Gastrocnemius medialis (tissue), 4 donors: ENCODE measurements around the gene AMY1B. TPM values are rescaled to one million over a fixed set of nuclear protein-coding genes. Genes with fewer than 3 reads are reported as not detected.
"Not testable (repeated sequence)": the region's sequence is repeated elsewhere in the genome, so short reads cannot be mapped to it uniquely, and the experiment has no call there.

Experiments
- ATAC-seq, 2 donors: fragments of 150-250 bp; one replicate each; pipeline ENCODE4 v1.9.1; 2016
- DNase-seq, 2 donors: peaks; one replicate each; pipeline ENCODE4 v3.0.0-alpha.2; 2019
- H3K27ac ChIP-seq, 4 donors: fragments of 200-600 bp; sonication (generic); 1 replicate in 1 of 4; 2 replicates in 3 of 4; pipeline ENCODE4 v1.5.1; 2016 to 2018; ENCODE audit warnings: mild to moderate bottlenecking in 2 of 4, moderate library complexity in 1 of 4
- H3K27me3 ChIP-seq, 3 donors: fragments of 200-600 bp; sonication (generic) in 2 of 3; 1 replicate in 1 of 3; 2 replicates in 2 of 3; pipeline versions ENCODE4 v1.5.1 to v1.6.0; 2016 to 2019; ENCODE audit warnings: mild to moderate bottlenecking in 1 of 3, moderate library complexity in 1 of 3
- H3K36me3 ChIP-seq, 2 donors: fragments of 200-600 bp; sonication (generic) in 1 of 2; one replicate each; pipeline ENCODE4 v1.5.1; 2017 to 2018
- H3K4me1 ChIP-seq, 2 donors: fragments of 200-600 bp; sonication (generic) in 1 of 2; one replicate each; pipeline ENCODE4 v1.5.1; 2016 to 2017; ENCODE audit warnings: mild to moderate bottlenecking in 2 of 2
- H3K4me3 ChIP-seq, 4 donors: fragments of 200-600 bp; sonication (generic) in 3 of 4; 1 replicate in 1 of 4; 2 replicates in 3 of 4; pipeline ENCODE4 v1.5.1; 2016 to 2019; ENCODE audit warnings: mild to moderate bottlenecking in 2 of 4
- H3K9me3 ChIP-seq, 3 donors: fragments of 200-600 bp; sonication (generic) in 2 of 3; 1 replicate in 1 of 3; 2 replicates in 2 of 3; pipeline ENCODE4 v1.5.1; 2016 to 2019
- in situ Hi-C, 4 donors: fragments of 200-750 bp; cut with MboI; loops; one replicate each; pipeline versions ENCODE4 v1.15.0 to v1.8.0; 2017; ENCODE audit warnings: low sequenced_read_pairs in 4 of 4
- intact Hi-C: fragments of 100-400 bp; cut with DNase I; formaldehyde crosslinking; loops from one replicate; pipeline ENCODE4 v1.15.1; 2023; ENCODE audit warnings: low total_unique reads
- total RNA-seq, 4 donors: library from RNA; depleted of rRNA; stranded (reverse); fragments of >200 nt; gene quantifications; one replicate each; pipeline versions ENCODE4 v1.1.0 to v1.2.3, GENCODE V29; 2016

AMY1B gene
- total RNA-seq, result not detected

DNA sequence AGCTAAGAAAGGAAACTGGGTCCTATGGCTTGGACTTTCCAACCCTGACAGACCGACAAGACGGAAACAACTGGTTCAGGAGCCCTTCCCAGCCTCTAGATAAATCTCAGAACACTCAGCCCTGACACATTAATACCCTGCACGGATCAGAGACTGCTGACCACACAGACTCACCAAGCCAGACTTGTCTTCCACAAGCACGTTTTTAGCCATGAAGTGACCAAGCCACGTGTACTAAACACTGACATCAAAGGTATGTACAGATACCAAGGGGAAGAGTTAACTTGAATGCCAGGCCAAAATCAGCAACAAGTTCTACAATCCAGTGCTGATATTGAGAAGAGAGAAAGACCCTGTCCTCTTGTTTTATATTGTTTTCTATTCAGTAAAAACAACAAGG is at the start of gene AMY1B:
Gene AMY1B (minus strand): TSS at position 101 of the 400 bp plus-strand sequence. CDS start 571 bp downstream, outside the sequence.
- intact Hi-C loops, H3K27ac ChIP-seq, H3K27me3 ChIP-seq, in situ Hi-C loops, H3K4me1 ChIP-seq, H3K9me3 ChIP-seq, DNase-seq, H3K4me3 ChIP-seq, ATAC-seq, H3K36me3 ChIP-seq: not testable (repeated sequence)

DNA sequence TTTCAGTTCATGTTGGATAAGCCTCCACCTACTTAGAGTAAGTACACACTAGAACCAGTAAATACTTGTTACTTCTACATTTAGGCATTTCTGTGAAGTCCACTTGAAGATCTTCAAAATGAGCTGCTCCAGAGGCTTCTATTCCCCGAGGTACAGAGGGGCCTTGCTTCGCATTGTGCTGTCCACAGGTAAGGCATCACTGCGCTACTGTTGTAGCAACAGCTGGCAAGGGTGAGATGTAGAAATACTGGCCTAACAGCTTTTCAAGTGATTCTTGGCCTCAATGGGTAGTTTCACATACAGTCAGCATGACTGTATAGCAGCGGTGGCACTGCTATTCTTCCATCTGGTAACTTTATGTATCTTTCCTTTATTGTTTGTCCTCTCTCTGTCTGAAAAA is 49.0 kb upstream of the AMY1B start:
- ATAC-seq, intact Hi-C loops, H3K4me3 ChIP-seq, H3K27ac ChIP-seq, in situ Hi-C loops, H3K36me3 ChIP-seq, H3K4me1 ChIP-seq, H3K9me3 ChIP-seq, H3K27me3 ChIP-seq, DNase-seq: not testable (repeated sequence)

DNA sequence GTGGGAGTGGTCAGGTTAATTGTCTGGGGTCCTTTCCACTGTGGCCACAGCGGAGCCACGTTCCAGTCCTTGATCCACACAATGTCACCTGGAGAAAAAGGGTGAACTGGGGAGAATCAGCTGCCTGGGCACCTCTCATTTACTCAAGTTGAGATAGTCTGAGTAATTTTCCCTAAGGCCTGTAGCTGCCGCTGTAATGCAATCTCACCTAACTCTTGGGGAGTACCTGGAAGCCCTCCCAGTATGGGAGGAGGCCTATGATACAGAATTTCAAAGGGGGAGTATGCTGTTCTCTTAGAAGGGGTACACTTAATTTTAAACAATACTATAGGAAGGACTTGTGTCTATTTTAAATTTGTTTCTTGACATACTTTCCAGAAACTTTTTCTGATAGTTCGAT is 48.4 kb upstream of the AMY1B start:
- in situ Hi-C loops, H3K27me3 ChIP-seq, H3K4me1 ChIP-seq, H3K4me3 ChIP-seq, DNase-seq, H3K36me3 ChIP-seq, H3K9me3 ChIP-seq, ATAC-seq, H3K27ac ChIP-seq, intact Hi-C loops: not testable (repeated sequence)

DNA sequence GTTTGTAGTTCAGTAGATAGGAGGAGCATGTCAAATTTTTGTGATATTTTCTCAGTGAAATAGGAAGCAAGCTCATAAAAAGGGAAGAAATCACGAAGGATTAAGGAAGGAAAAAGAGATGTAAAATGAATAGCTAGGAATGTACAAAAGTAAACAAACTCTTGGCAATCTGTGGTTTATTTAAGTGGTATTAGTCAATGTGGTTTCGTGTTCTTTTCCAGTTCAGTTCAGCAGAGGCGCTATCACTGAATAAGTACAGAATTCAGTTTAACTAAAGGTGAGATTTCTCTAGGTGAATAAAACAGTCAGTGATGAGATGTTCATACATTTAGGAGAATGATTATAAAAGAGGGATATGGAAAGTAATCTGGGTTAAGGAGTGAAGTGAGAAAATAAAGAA is 42.0 kb upstream of the AMY1B start:
- H3K27me3 ChIP-seq, H3K27ac ChIP-seq, DNase-seq, H3K36me3 ChIP-seq, ATAC-seq, in situ Hi-C loops, intact Hi-C loops, H3K4me3 ChIP-seq, H3K4me1 ChIP-seq, H3K9me3 ChIP-seq: not testable (repeated sequence)

DNA sequence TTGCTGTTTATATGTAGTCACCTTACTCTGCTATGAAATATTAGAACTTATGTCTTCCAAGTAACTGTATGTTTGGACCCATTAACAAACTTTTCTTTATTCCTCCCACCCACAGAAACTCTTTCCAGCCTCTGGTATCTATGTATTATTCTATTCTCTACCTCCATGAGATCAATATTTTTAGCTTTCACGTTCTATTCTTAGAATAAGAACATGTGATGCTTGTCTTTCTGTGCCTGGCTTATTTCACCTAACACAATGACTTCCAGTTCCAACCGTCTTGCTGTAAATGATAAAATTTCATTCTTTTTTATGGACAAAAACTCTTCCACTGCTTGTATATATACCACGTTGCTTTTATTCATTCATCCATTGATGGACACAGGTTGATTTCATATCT is 39.3 kb upstream of the AMY1B start:
- H3K27ac ChIP-seq, DNase-seq, intact Hi-C loops, H3K36me3 ChIP-seq, H3K27me3 ChIP-seq, H3K4me3 ChIP-seq, ATAC-seq, H3K4me1 ChIP-seq, H3K9me3 ChIP-seq, in situ Hi-C loops: not testable (repeated sequence)

DNA sequence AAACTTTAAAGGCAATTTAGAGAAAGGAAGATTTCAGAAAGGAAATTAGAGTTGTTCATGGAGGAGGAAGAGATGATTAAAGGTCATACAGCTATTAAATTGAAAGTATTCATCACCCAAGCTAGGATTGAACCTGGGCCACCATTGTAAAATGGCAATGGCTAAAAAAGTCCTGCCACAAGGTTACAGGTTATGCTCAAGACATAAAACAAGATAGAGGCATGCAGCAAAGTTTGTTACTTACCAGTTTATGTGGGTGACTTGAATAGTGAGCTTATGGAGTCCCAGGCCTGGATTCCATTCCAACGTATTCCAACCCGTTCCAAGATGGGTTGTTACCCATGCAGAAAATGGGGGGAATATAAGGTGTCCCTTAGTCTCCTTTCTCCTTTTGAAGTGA is 25.5 kb upstream of the AMY1B start:
- ATAC-seq, H3K27me3 ChIP-seq, DNase-seq, in situ Hi-C loops, intact Hi-C loops, H3K27ac ChIP-seq, H3K4me3 ChIP-seq, H3K9me3 ChIP-seq, H3K4me1 ChIP-seq, H3K36me3 ChIP-seq: not testable (repeated sequence)

DNA sequence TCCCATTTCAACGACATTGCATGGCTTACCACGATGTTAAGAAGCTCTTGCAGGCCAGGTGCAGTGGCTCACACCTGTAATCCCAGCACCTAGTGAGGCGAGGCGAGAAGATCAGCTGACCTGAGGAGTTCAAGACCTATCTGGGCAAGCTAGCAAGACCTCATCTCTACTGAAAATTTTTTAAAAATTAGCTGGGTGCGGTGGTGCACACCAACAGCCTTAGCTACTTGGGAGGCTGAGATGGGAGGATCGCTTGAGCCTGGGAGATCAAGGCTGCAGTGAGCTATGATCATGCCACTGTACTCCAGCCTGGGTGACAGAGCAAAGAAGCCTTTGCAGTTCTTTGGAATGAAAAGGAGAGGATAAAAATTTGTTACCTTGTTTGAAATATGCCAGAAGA is 21.4 kb upstream of the AMY1B start:
- DNase-seq, ATAC-seq, in situ Hi-C loops: not testable (repeated sequence)

DNA sequence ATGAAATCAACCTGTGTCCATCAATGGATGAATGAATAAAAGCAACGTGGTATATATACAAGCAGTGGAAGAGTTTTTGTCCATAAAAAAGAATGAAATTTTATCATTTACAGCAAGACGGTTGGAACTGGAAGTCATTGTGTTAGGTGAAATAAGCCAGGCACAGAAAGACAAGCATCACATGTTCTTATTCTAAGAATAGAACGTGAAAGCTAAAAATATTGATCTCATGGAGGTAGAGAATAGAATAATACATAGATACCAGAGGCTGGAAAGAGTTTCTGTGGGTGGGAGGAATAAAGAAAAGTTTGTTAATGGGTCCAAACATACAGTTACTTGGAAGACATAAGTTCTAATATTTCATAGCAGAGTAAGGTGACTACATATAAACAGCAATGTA is 14.4 kb upstream of the AMY1B start:
- H3K4me3 ChIP-seq, H3K27me3 ChIP-seq, H3K27ac ChIP-seq, ATAC-seq, H3K4me1 ChIP-seq, DNase-seq, intact Hi-C loops, H3K36me3 ChIP-seq, in situ Hi-C loops, H3K9me3 ChIP-seq: not testable (repeated sequence)

More for the DNA sequence above, 21.4 kb upstream of the AMY1B start:
- H3K9me3 ChIP-seq, H3K27ac ChIP-seq, intact Hi-C loops, H3K36me3 ChIP-seq, H3K27me3 ChIP-seq, H3K4me3 ChIP-seq, H3K4me1 ChIP-seq: not testable (repeated sequence)

DNA sequence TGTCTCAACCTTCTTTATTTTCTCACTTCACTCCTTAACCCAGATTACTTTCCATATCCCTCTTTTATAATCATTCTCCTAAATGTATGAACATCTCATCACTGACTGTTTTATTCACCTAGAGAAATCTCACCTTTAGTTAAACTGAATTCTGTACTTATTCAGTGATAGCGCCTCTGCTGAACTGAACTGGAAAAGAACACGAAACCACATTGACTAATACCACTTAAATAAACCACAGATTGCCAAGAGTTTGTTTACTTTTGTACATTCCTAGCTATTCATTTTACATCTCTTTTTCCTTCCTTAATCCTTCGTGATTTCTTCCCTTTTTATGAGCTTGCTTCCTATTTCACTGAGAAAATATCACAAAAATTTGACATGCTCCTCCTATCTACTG is 11.7 kb upstream of the AMY1B start:
- in situ Hi-C loops, intact Hi-C loops, ATAC-seq: not testable (repeated sequence)

DNA sequence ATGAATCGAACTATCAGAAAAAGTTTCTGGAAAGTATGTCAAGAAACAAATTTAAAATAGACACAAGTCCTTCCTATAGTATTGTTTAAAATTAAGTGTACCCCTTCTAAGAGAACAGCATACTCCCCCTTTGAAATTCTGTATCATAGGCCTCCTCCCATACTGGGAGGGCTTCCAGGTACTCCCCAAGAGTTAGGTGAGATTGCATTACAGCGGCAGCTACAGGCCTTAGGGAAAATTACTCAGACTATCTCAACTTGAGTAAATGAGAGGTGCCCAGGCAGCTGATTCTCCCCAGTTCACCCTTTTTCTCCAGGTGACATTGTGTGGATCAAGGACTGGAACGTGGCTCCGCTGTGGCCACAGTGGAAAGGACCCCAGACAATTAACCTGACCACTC is 5.2 kb upstream of the AMY1B start:
- intact Hi-C loops, H3K27ac ChIP-seq, in situ Hi-C loops, H3K4me1 ChIP-seq, H3K36me3 ChIP-seq, ATAC-seq, H3K27me3 ChIP-seq, H3K9me3 ChIP-seq, H3K4me3 ChIP-seq, DNase-seq: not testable (repeated sequence)

More for the DNA sequence above, 11.7 kb upstream of the AMY1B start:
- H3K27ac ChIP-seq, H3K36me3 ChIP-seq, H3K4me3 ChIP-seq, H3K4me1 ChIP-seq, H3K27me3 ChIP-seq, H3K9me3 ChIP-seq, DNase-seq: not testable (repeated sequence)

DNA sequence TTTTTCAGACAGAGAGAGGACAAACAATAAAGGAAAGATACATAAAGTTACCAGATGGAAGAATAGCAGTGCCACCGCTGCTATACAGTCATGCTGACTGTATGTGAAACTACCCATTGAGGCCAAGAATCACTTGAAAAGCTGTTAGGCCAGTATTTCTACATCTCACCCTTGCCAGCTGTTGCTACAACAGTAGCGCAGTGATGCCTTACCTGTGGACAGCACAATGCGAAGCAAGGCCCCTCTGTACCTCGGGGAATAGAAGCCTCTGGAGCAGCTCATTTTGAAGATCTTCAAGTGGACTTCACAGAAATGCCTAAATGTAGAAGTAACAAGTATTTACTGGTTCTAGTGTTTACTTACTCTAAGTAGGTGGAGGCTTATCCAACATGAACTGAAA is 4.7 kb upstream of the AMY1B start:
- in situ Hi-C loops, H3K36me3 ChIP-seq, H3K27ac ChIP-seq, H3K4me3 ChIP-seq, H3K4me1 ChIP-seq, DNase-seq, ATAC-seq, intact Hi-C loops, H3K27me3 ChIP-seq, H3K9me3 ChIP-seq: not testable (repeated sequence)

DNA sequence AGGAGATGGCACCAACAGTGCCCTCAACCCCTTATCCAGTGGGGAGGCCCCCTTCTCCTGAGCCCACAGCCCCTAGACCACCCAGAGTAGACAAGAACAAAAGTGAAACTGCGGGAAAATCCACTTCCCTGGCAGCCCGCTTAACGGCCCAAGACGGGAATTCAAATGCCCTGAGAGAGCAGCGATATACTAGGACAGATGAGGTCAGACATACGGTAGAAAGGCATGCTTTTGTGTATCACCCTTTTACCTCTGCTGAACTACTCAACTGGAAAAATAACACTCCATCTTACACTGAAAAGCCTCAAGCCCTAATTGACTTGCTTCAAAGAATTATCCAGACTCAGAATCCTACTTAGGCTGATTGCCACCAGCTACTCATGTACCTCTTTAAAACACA is 1.4 kb upstream of the AMY1B start:
- in situ Hi-C loops, H3K9me3 ChIP-seq, intact Hi-C loops, ATAC-seq, H3K27ac ChIP-seq, H3K4me3 ChIP-seq, H3K27me3 ChIP-seq, H3K36me3 ChIP-seq, H3K4me1 ChIP-seq, DNase-seq: not testable (repeated sequence)

DNA sequence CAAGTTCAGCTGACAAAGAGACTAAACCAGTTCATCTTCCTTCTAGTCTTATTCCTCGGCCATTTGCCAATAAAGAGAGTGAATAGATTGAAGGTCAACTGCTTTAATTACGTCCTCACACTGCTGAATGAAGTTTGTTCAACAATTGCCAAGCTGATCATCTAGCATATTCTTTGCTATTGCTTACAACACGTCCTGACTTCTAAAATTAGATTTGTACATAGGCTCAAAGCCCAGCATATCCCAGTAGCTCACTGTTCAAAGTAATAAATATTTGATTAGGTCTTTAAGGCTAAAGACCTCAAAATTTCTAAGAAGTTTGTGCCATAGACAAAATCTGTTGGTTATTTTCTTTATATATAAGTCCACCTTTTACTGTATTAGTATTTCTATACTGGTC is 19.7 kb downstream of the AMY1B start:
- H3K36me3 ChIP-seq, DNase-seq, ATAC-seq, H3K4me1 ChIP-seq, in situ Hi-C loops, H3K27ac ChIP-seq, H3K9me3 ChIP-seq, H3K27me3 ChIP-seq, intact Hi-C loops, H3K4me3 ChIP-seq: not testable (repeated sequence)
